ENCODE data around the gene CBX5. TPM values are rescaled to one million over a fixed set of nuclear protein-coding genes. Genes with fewer than 3 reads are reported as not detected.

The CBX5 gene
- total and polyA plus RNA-seq, 2 of the 8 experiments (the other 6 are each of a cell fraction or from before 2014, with no cell fraction given) = 62.4 to 231 TPM

GRCh38 chr12:54294152-54294952, 14.4 kb upstream of the CBX5 start (continued):
- no peak for TF ChIP-seq TBP (IDR thresholded peaks at IDR 0.05; ENCODE audit: low read depth, low read length)
- no peak for TF ChIP-seq FOSL1 (IDR thresholded peaks at IDR 0.05; ENCODE audit: insufficient read depth, low read depth, low read length)
- no peak for TF ChIP-seq JUN (IDR thresholded peaks at IDR 0.05; ENCODE audit: low read depth, low read length)
- no peak for TF ChIP-seq NANOG (IDR thresholded peaks at IDR 0.05; ENCODE audit: insufficient read depth, low read depth, low read length, poor library complexity, severe bottlenecking)
- TF ChIP-seq CBX5 (IDR thresholded peaks at IDR 0.05; ENCODE audit: low read depth, low read length) = no peak
- no peak for TF ChIP-seq NRF1 (IDR thresholded peaks at IDR 0.05; ENCODE audit: low read depth, low read length)
- peak; percentile 42; the same call in 1 of the 2 replicates for TF ChIP-seq YY1 (IDR thresholded peaks at IDR 0.05; ENCODE audit: low read depth, low read length)
- no peak for TF ChIP-seq CEBPB (IDR thresholded peaks at IDR 0.05; ENCODE audit: low read depth, low read length)
- TF ChIP-seq USF2 (IDR thresholded peaks at IDR 0.05; ENCODE audit: low read length) = no peak
- no peak for TF ChIP-seq TCF12 (IDR thresholded peaks at IDR 0.05; ENCODE audit: low read depth, low read length)
- 0 out of 2 replicates have a peak, but pooled peaks have one; percentile 41 for TF ChIP-seq CHD2 (IDR thresholded peaks at IDR 0.05; ENCODE audit: low read length)
